K562 (cell line): Measurements from ENCODE around the gene PIK3C2B.

Experiments used
- EZH2 ChIP-seq: IDR thresholded peaks from 2 replicates; pipeline ENCODE4 v1.6.1; 2012; ENCODE audit warnings: low read depth, mild to moderate bottlenecking, inconsistent platforms, low read length, borderline replicate concordance
- MBD2 ChIP-seq: sonication (generic); IDR thresholded peaks from 2 replicates; pipeline ENCODE4 v1.6.1; 2016; ENCODE audit warnings: low read depth, borderline replicate concordance
- MTA3 ChIP-seq: fragments of 450-650 bp; formaldehyde crosslinking; IDR thresholded peaks from 2 replicates; pipeline ENCODE4 v1.6.1; 2017; ENCODE audit warnings: mild to moderate bottlenecking, borderline replicate concordance
- MYNN ChIP-seq, 2 experiments: sonication (generic); formaldehyde crosslinking in 1 of 2; IDR thresholded peaks; 2 replicates each; pipeline versions ENCODE4 v1.5.0 to v1.6.1; 2016 to 2020; ENCODE audit warnings: antibody characterized with exemption in 1 of 2, missing genetic modification reagents in 1 of 2
- TF ChIP-seq, protein P1 (sequence below), 3 experiments: IDR thresholded peaks in 2 of 3; conservative IDR thresholded peaks in 1 of 3; 2 replicates each; pipeline ENCODE4 v1.5.1; 2011 to 2012; ENCODE audit warnings: low read length in 3 of 3, mild to moderate bottlenecking in 3 of 3, control low read depth in 2 of 3, improper control_type of control experiment in 1 of 3, inconsistent platforms in 1 of 3, low read depth in 1 of 3, mixed read lengths in 1 of 3, moderate library complexity in 1 of 3; ENCODE audit not compliant: insufficient read depth in 2 of 3

GRCh38 chr1:204495078-204495753 is 611 bp upstream of the PIK3C2B start:
- TF ChIP-seq, protein P1, sequence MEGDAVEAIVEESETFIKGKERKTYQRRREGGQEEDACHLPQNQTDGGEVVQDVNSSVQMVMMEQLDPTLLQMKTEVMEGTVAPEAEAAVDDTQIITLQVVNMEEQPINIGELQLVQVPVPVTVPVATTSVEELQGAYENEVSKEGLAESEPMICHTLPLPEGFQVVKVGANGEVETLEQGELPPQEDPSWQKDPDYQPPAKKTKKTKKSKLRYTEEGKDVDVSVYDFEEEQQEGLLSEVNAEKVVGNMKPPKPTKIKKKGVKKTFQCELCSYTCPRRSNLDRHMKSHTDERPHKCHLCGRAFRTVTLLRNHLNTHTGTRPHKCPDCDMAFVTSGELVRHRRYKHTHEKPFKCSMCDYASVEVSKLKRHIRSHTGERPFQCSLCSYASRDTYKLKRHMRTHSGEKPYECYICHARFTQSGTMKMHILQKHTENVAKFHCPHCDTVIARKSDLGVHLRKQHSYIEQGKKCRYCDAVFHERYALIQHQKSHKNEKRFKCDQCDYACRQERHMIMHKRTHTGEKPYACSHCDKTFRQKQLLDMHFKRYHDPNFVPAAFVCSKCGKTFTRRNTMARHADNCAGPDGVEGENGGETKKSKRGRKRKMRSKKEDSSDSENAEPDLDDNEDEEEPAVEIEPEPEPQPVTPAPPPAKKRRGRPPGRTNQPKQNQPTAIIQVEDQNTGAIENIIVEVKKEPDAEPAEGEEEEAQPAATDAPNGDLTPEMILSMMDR (IDR thresholded peaks at IDR 0.05 in 2 of 3, conservative IDR thresholded peaks at IDR 0.05 in 1 of 3; ENCODE audit: insufficient read depth in 2 of 3, low read depth in 1 of 3, low read length in 3 of 3) = no peak
- TF ChIP-seq MBD2 (no peak), MYNN (IDR thresholded peaks at IDR 0.05) (no peak), MYNN (CRISPR knock-in tag; IDR thresholded peaks at IDR 0.05) (no peak), MTA3 (no peak), EZH2 (no peak; the same call in 1 of the 2 replicates)
